HG03097 (cell line): Measurements from ENCODE around the gene SEC11C.

Experiments
- ATAC-seq: cut with Tn5 transposase; IDR thresholded peaks from one replicate; pipeline ENCODE4 v1.9.1; 2021; ENCODE audit not compliant: unreplicated experiment, low FRiP score

Gene SEC11C

GRCh38 chr18:59207506-59207905, 67.8 kb downstream of the SEC11C start:
- no peak for ATAC-seq
